Esophagus muscularis mucosa (tissue), 4 donors: ENCODE measurements around the gene TMIGD1.

Experiments
- EP300 ChIP-seq: sonication (generic); formaldehyde crosslinking; IDR thresholded peaks from one replicate; pipeline ENCODE4 v1.6.1; 2017; ENCODE audit warnings: antibody characterized with exemption
- POLR2A ChIP-seq: fragments of 450-650 bp; IDR thresholded peaks from one replicate; pipeline ENCODE4 v1.6.1; 2017; ENCODE audit warnings: antibody characterized with exemption, moderate library complexity, mild to moderate bottlenecking, low read depth
- TF ChIP-seq, protein P1 (sequence below), 3 experiments: fragments of 200-600 bp in 2 of 3; fragments of 450-650 bp in 1 of 3; sonication (generic) in 2 of 3; IDR thresholded peaks; one replicate each; pipeline ENCODE4 v1.5.1; 2017 to 2019; ENCODE audit warnings: antibody characterized with exemption in 3 of 3, mild to moderate bottlenecking in 2 of 3, moderate library complexity in 1 of 3

DNA sequence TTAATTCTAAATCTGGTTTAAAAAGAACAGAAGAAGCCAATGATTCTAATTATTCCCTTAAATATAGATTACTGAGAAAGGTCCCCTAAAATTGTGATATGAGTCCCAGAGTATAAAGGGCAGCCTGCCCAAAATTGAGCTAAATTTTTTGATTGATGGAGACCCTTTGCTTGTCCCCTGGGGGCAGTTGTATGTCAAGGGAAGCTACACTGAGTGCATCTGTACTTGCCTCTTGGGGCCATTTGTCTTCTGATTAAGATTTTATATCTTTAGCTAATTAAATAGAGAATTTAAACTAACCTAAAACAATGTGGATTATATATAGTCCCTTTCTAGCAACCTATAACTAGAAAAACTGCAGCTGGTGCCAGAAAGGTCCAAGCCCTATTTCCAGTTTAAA lies 54.7 kb downstream of the TMIGD1 start:
- TF ChIP-seq, protein P1, sequence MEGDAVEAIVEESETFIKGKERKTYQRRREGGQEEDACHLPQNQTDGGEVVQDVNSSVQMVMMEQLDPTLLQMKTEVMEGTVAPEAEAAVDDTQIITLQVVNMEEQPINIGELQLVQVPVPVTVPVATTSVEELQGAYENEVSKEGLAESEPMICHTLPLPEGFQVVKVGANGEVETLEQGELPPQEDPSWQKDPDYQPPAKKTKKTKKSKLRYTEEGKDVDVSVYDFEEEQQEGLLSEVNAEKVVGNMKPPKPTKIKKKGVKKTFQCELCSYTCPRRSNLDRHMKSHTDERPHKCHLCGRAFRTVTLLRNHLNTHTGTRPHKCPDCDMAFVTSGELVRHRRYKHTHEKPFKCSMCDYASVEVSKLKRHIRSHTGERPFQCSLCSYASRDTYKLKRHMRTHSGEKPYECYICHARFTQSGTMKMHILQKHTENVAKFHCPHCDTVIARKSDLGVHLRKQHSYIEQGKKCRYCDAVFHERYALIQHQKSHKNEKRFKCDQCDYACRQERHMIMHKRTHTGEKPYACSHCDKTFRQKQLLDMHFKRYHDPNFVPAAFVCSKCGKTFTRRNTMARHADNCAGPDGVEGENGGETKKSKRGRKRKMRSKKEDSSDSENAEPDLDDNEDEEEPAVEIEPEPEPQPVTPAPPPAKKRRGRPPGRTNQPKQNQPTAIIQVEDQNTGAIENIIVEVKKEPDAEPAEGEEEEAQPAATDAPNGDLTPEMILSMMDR (IDR thresholded peaks at IDR 0.05) = no peak
- TF ChIP-seq POLR2A = no peak
- no peak for TF ChIP-seq EP300
